B cell (primary cell): ENCODE results near the gene COQ10B. TPM values are rescaled to one million over a fixed set of nuclear protein-coding genes. Genes with fewer than 3 reads are reported as not detected.

ENCODE experiments used
- ATAC-seq: fragments of 200-7000 bp; cut with Tn5 transposase; one replicate; pipeline ENCODE4 v1.10.0; 2021; ENCODE audit warnings: low read depth, mild to moderate bottlenecking, moderate number of reproducible peaks, moderate library complexity
- CTCF ChIA-PET: fragments of 350-600 bp; sonication (Branson Sonifier 250); formaldehyde crosslinking; loops from one replicate; lab custom pipeline; 2021; ENCODE audit warnings: antibody characterized with exemption, inconsistent platforms; lab: Charles Lee
- POLR2A ChIA-PET: fragments of 350-600 bp; sonication (Branson Sonifier 250); formaldehyde crosslinking; loops from one replicate; lab custom pipeline; 2021; ENCODE audit warnings: antibody characterized with exemption; lab: Charles Lee
- DNase-seq: peaks from one replicate; pipeline ENCODE4 v3.0.0; 2013
- H2AFZ ChIP-seq: 2 replicates; pipeline ENCODE4 v1.6.1; 2012; ENCODE audit warnings: mild to moderate bottlenecking, low read depth, low read length; ENCODE audit not compliant: insufficient read depth, poor library complexity, severe bottlenecking
- H3K27ac ChIP-seq, 2 donors: 1 replicate in 1 of 2; 2 replicates in 1 of 2; pipeline ENCODE4 v1.5.1; 2012 to 2013; ENCODE audit warnings: low read length in 2 of 2, mild to moderate bottlenecking in 2 of 2, moderate library complexity in 1 of 2
- H3K27me3 ChIP-seq, 4 experiments: fragments of 200-600 bp in 1 of 4; sonication (generic) in 1 of 4; replicated peaks in 1 of 4; 1 replicate in 2 of 4; 2 replicates in 2 of 4; pipeline versions ENCODE4 v1.6.1 to v1.7.0; 2013 to 2016; ENCODE audit warnings: low read length in 3 of 4, mild to moderate bottlenecking in 2 of 4, mixed read lengths in 1 of 4, moderate library complexity in 1 of 4; ENCODE audit not compliant: insufficient read depth in 4 of 4, control insufficient read depth in 3 of 4; ENCODE audit errors: control extremely low read depth in 1 of 4
- H3K36me3 ChIP-seq, 2 experiments: replicated peaks in 1 of 2; 1 replicate in 1 of 2; 2 replicates in 1 of 2; pipeline versions ENCODE4 v1.6.1 to v1.7.1; 2013; ENCODE audit warnings: low read length in 1 of 2; ENCODE audit not compliant: insufficient read depth in 2 of 2, control insufficient read depth in 1 of 2; ENCODE audit errors: control extremely low read depth in 1 of 2, extremely low read depth in 1 of 2
- H3K4me1 ChIP-seq, 2 donors: fragments of 200-600 bp in 1 of 2; sonication (generic) in 1 of 2; 1 replicate in 1 of 2; 2 replicates in 1 of 2; pipeline versions ENCODE4 v1.5.1 to v1.6.1; 2013 to 2017; ENCODE audit warnings: low read length in 2 of 2; ENCODE audit not compliant: control insufficient read depth in 2 of 2, insufficient read depth in 2 of 2
- H3K4me2 ChIP-seq: replicated peaks from 2 replicates; pipeline ENCODE3; 2012; ENCODE audit warnings: mild to moderate bottlenecking, low read depth, low read length; ENCODE audit not compliant: poor library complexity, severe bottlenecking
- H3K4me3 ChIP-seq, 5 experiments: fragments of 200-600 bp in 1 of 5; sonication (generic) in 1 of 5; 1 replicate in 3 of 5; 2 replicates in 2 of 5; pipeline versions ENCODE4 v1.5.1 to v1.7.0; 2011 to 2016; ENCODE audit warnings: low read length in 4 of 5, mild to moderate bottlenecking in 4 of 5, low read depth in 2 of 5, control low read depth in 1 of 5, moderate library complexity in 1 of 5; ENCODE audit not compliant: insufficient read depth in 1 of 5; ENCODE audit errors: control extremely low read depth in 1 of 5, extremely low read depth in 1 of 5
- H3K79me2 ChIP-seq: fragments of 200-600 bp; sonication (generic); one replicate; pipeline ENCODE4 v1.6.0; 2016; ENCODE audit warnings: low read length; ENCODE audit not compliant: control insufficient read depth, insufficient read depth
- H3K9ac ChIP-seq: fragments of 200-600 bp; sonication (generic); 2 replicates; pipeline ENCODE4 v1.6.1; 2017; ENCODE audit warnings: mild to moderate bottlenecking, low read length, moderate library complexity
- H3K9me3 ChIP-seq, 3 donors: one replicate each; pipeline versions ENCODE4 v1.6.1 to v1.7.1; 2013; ENCODE audit warnings: low read length in 2 of 3; ENCODE audit not compliant: control insufficient read depth in 2 of 3, insufficient read depth in 1 of 3; ENCODE audit errors: control extremely low read depth in 1 of 3
- H4K20me1 ChIP-seq: 2 replicates; pipeline ENCODE4 v1.6.0; 2012; ENCODE audit warnings: mild to moderate bottlenecking, low read length; ENCODE audit not compliant: insufficient read depth, control insufficient read depth, poor library complexity, severe bottlenecking
- H3K27ac Mint-ChIP-seq: one replicate; pipeline ENCODE4 v1.8.0; 2021; ENCODE audit warnings: mixed read lengths
- H3K27me3 Mint-ChIP-seq: one replicate; pipeline ENCODE4 v1.8.0; 2021; ENCODE audit warnings: mixed read lengths
- H3K4me1 Mint-ChIP-seq: one replicate; pipeline ENCODE4 v1.8.0; 2021; ENCODE audit warnings: mixed read lengths
- H3K4me3 Mint-ChIP-seq: one replicate; pipeline ENCODE4 v1.8.0; 2021; ENCODE audit warnings: mixed read lengths
- H3K9me3 Mint-ChIP-seq: one replicate; pipeline ENCODE4 v1.8.0; 2022; ENCODE audit warnings: mixed read lengths; ENCODE audit not compliant: insufficient read depth
- EZH2 ChIP-seq: IDR thresholded peaks from 2 replicates; pipeline ENCODE4 v1.6.1; 2012; ENCODE audit warnings: borderline replicate concordance, low read depth, mild to moderate bottlenecking, moderate library complexity, low read length; ENCODE audit not compliant: insufficient read depth, poor library complexity, severe bottlenecking
- WGBS: methylation state at CpG from one replicate; pipeline ENCODE4 v1.1.5; 2013; ENCODE audit warnings: missing lambda C conversion rate; ENCODE audit not compliant: insufficient coverage; 5-methylcytosine and 5-hydroxymethylcytosine counted together
- intact Hi-C: fragments of 100-400 bp; cut with micrococcal nuclease; formaldehyde crosslinking; loops from one replicate; pipeline ENCODE4 v1.10.0; 2022
- polyA plus RNA-seq: library from polyadenylated mRNA; depleted of rRNA; stranded (reverse); fragments of >200 nt; gene quantifications from 2 replicates; pipeline ENCODE4 v1.2.3, GENCODE V29; 2012
- total RNA-seq, 2 donors: library from RNA; stranded (reverse); fragments of 120-200 nt in 1 of 2; gene quantifications; 1 replicate in 1 of 2; 2 replicates in 1 of 2; pipeline versions ENCODE4 v1.2.3 to v1.2.4, GENCODE V29; 2013 to 2022
- TF ChIP-seq, protein P1 (sequence below): fragments of 200-600 bp; IDR thresholded peaks from one replicate; pipeline ENCODE4 v1.8.0; 2022; ENCODE audit warnings: antibody characterized with exemption, mild to moderate bottlenecking

COQ10B gene
- total and polyA plus RNA-seq, 2 donors (not counting 1 experiment from before 2014, with no cell fraction given): 5.8 to 29.1 TPM

DNA sequence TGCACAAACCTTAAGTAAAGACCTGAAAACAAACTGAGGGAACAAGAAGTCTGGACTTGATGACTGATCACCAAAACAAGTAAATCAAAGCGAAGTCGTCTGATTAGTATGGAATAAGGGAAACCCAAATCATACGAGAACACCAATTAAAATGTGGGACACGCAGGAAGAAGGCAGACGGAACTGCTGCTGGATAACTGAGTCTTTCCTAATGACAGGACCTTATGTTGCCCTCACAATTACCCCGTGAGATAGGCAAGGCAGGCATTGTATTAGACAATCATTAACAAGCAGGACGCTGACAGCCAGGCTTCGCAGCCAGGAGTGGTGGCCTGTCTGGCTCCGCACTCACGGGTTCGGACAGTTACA is 614 bp upstream of the COQ10B start:
- Histone ChIP-seq H3K9me3 (peaks cover 0 to 3% (median 0%) of the 10 kb centered on the region in 3 donors), H3K27me3 (no peaks in the 10 kb centered on the region), H3K27ac (peak overlapping the region; percentile 95 to 96), H3K4me3 (peak overlapping the region; percentile 82 to 99 (median 83)), H3K36me3 (no peaks in the 10 kb centered on the region), H3K4me2 (peak overlapping the region; percentile 79), H4K20me1 (peaks cover 16% of the 10 kb centered on the region), H3K79me2 (peaks cover 40% of the 10 kb centered on the region), H3K4me1 (peaks cover 17 to 19% of the 10 kb centered on the region in 2 donors), H3K9ac (peak overlapping the region; percentile 90), H2AFZ (peak overlapping the region; percentile 83)
- DNase-seq: no peak
- H3K4me1 Mint-ChIP-seq: peaks cover 40% of the 10 kb centered on the region
- TF ChIP-seq, protein P1, sequence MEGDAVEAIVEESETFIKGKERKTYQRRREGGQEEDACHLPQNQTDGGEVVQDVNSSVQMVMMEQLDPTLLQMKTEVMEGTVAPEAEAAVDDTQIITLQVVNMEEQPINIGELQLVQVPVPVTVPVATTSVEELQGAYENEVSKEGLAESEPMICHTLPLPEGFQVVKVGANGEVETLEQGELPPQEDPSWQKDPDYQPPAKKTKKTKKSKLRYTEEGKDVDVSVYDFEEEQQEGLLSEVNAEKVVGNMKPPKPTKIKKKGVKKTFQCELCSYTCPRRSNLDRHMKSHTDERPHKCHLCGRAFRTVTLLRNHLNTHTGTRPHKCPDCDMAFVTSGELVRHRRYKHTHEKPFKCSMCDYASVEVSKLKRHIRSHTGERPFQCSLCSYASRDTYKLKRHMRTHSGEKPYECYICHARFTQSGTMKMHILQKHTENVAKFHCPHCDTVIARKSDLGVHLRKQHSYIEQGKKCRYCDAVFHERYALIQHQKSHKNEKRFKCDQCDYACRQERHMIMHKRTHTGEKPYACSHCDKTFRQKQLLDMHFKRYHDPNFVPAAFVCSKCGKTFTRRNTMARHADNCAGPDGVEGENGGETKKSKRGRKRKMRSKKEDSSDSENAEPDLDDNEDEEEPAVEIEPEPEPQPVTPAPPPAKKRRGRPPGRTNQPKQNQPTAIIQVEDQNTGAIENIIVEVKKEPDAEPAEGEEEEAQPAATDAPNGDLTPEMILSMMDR: no peak
- TF ChIP-seq EZH2: no peak
- POLR2A ChIA-PET: interaction anchor here (0.6 to 2.0 kb wide), 10 partner anchors 12 to 252 kb away, joined by 3 to 27 read pairs (median 3); partner anchors contain the start of genes HSPD1, HSPE1, MARS2 and MOB4
- CTCF ChIA-PET: interaction anchor here (0.6 to 1.6 kb wide), 5 partner anchors 16 to 844 kb away, joined by 3 to 6 read pairs (median 5); partner anchors contain the start of gene SF3B1
- no peaks in the 10 kb centered on the region for H3K27me3 Mint-ChIP-seq
- ATAC-seq: no peak
- whole genome bisulfite sequencing: 0% methylated on average over 9 of the region's 11 CpGs
- peak overlapping the region; percentile 99 for H3K27ac Mint-ChIP-seq
- intact Hi-C loops: loop anchor here (1.0 kb wide), 5 partner anchors 17 to 526 kb away; partner anchors contain the start of genes HSPE1, MARS2, MOB4 and PGAP1
- no peaks in the 10 kb centered on the region for H3K9me3 Mint-ChIP-seq
- peak overlapping the region; percentile 99 for H3K4me3 Mint-ChIP-seq

DNA sequence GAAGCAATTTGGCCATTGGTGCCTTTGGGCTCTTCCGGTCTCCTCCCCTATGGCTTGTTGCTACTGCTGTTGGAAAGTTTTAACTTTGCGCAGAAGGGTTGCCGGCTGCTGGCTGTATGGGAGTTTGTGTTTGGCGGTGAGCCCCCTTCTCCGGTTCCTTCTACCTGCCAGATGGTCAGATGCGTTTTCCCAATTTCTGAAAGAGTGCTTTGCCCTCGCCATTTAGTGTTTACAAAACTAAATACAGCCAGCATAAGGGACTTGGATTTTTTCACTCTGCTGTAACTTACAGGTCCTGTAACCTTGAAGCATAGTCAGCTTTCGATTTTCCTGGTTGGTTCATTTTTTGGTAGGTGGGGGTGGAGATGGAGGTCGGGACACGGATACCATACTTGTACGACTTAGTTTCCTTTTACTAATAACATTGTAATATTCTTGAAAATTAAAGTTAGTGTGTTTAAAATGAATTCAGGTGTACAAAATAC is 604 bp downstream of the COQ10B start:
- ChIA-PET CTCF (no interaction called here), POLR2A (interaction anchor here (1.9 to 2.0 kb wide), 2 partner anchors 19 to 45 kb away, joined by 19 to 27 read pairs; partner anchors contain the start of genes HSPD1, HSPE1 and SF3B1)
- Histone ChIP-seq H3K4me3 (peak overlapping the region; percentile 82 to 99 (median 89)), H3K4me2 (peak overlapping the region; percentile 79), H3K27me3 (no peaks in the 10 kb centered on the region), H4K20me1 (peaks cover 16% of the 10 kb centered on the region), H3K36me3 (peaks cover 0 to under 1% of the 10 kb centered on the region in 2 experiments), H3K9me3 (peaks cover 0 to 3% (median 0%) of the 10 kb centered on the region in 3 donors), H3K79me2 (peaks cover 53% of the 10 kb centered on the region), H2AFZ (peak overlapping the region; percentile 79), H3K27ac (peak overlapping the region; percentile 95 to 96), H3K9ac (peak overlapping the region; percentile 90), H3K4me1 (peaks cover 17 to 19% of the 10 kb centered on the region in 2 donors)
- Mint-ChIP-seq H3K4me1 (peaks cover 43% of the 10 kb centered on the region), H3K27ac (peak overlapping the region; percentile 99), H3K27me3 (no peaks in the 10 kb centered on the region), H3K4me3 (peak overlapping the region; percentile 99), H3K9me3 (no peaks in the 10 kb centered on the region)
- peak; percentile 16 for ATAC-seq
- no CpG with 5 or more reads among the region's 11 CpGs for WGBS
- no peak for DNase-seq
- TF ChIP-seq, protein P1: no peak
- no peak for TF ChIP-seq EZH2
- intact Hi-C loops: loop anchor here (1.0 kb wide), 5 partner anchors 19 to 528 kb away; partner anchors contain the start of genes HSPE1, MARS2, MOB4 and PGAP1
